HepG2 (cell line): Measurements from ENCODE around the gene SLC12A3. TPM values are rescaled to one million over a fixed set of nuclear protein-coding genes. Genes with fewer than 3 reads are reported as not detected.

Experiments used
- ATF6 ChIP-seq: sonication (generic); formaldehyde crosslinking; conservative IDR thresholded peaks from 2 replicates; pipeline ENCODE4 v1.4.0; 2020; ENCODE audit warnings: missing genetic modification reagents
- BCLAF1 ChIP-seq: fragments of 450-650 bp; IDR thresholded peaks from 2 replicates; pipeline ENCODE4 v1.6.1; 2017; ENCODE audit warnings: mild to moderate bottlenecking
- DBP ChIP-seq: sonication (generic); formaldehyde crosslinking; IDR thresholded peaks from 2 replicates; pipeline ENCODE4 v1.4.0; 2020; ENCODE audit warnings: missing genetic modification reagents; ENCODE audit errors: not compliant biosample characterization
- HNF4A ChIP-seq: sonication (generic); formaldehyde crosslinking; IDR thresholded peaks from 2 replicates; pipeline ENCODE4 v1.4.0; 2020; ENCODE audit warnings: missing genetic modification reagents
- RNF219 ChIP-seq: sonication (generic); formaldehyde crosslinking; IDR thresholded peaks from 2 replicates; pipeline ENCODE4 v1.5.0; 2020; ENCODE audit warnings: mild to moderate bottlenecking, missing genetic modification reagents
- SATB2 ChIP-seq: sonication (generic); formaldehyde crosslinking; IDR thresholded peaks from 2 replicates; pipeline ENCODE4 v1.5.0; 2020; ENCODE audit warnings: missing genetic modification reagents
- SIN3B ChIP-seq: fragments of 150-350 bp; IDR thresholded peaks from 2 replicates; pipeline ENCODE4 v1.6.1; 2014; ENCODE audit warnings: low read length
- ZNF318 ChIP-seq: sonication (generic); formaldehyde crosslinking; IDR thresholded peaks from 2 replicates; pipeline ENCODE4 v1.4.0; 2020; ENCODE audit warnings: mild to moderate bottlenecking, missing genetic modification reagents
- ZNF747 ChIP-seq: sonication (generic); formaldehyde crosslinking; IDR thresholded peaks from 2 replicates; pipeline ENCODE4 v1.8.1; 2023; ENCODE audit warnings: missing genetic modification reagents, mild to moderate bottlenecking, borderline replicate concordance
- ZSCAN31 ChIP-seq: sonication (generic); formaldehyde crosslinking; IDR thresholded peaks from 2 replicates; pipeline ENCODE4 v1.5.0; 2020; ENCODE audit warnings: low read depth, mild to moderate bottlenecking, missing genetic modification reagents
- polyA plus RNA-seq, 8 experiments: library from polyadenylated mRNA; depleted of rRNA in 3 of 8; stranded (reverse) in 7 of 8; unstranded in 1 of 8; fragments of >200 nt; fragmentation: Illumina TruSeq in 4 of 8; extraction: Trizol in 4 of 8; gene quantifications; 2 replicates each; pipeline versions ENCODE4 v1.2.1 to v1.2.3, GENCODE V29; 2011 to 2016; ENCODE audit warnings: low read depth in 4 of 8, missing spikeins in 1 of 8, mixed read lengths in 1 of 8; ENCODE audit not compliant: insufficient read depth in 1 of 8
- total RNA-seq, 5 experiments: library from RNA; depleted of rRNA; stranded (reverse); fragments of >200 nt; fragmentation: Illumina TruSeq; extraction: Trizol; gene quantifications; 2 replicates each; pipeline ENCODE4 v1.2.3, GENCODE V29; 2016; ENCODE audit warnings: low read depth in 1 of 5

The SLC12A3 gene
- total and polyA plus RNA-seq, 2 of the 13 experiments (the other 11 are each of a cell fraction or from before 2014, with no cell fraction given): 6.2 TPM; not detected in 1

- TF ChIP-seq ZNF747 (CRISPR knock-in tag) (peak; percentile 95), ZNF318 (CRISPR knock-in tag) (no peak; the same call in 1 of the 2 replicates), DBP (CRISPR knock-in tag) (peak; percentile 4), SIN3B (no peak; the same call in 1 of the 2 replicates), HNF4A (CRISPR knock-in tag) (no peak; the same call in 1 of the 2 replicates), SATB2 (CRISPR knock-in tag) (peak; percentile 85), BCLAF1 (no peak), ZSCAN31 (CRISPR knock-in tag) (peak; percentile 98), ATF6 (CRISPR knock-in tag) (0 out of 2 replicates have a peak, but pooled peaks have one; percentile 75), RNF219 (CRISPR knock-in tag) (peak; percentile 96)
Observed at GRCh38 chr16:56931892-56932720, 67.1 kb downstream of the SLC12A3 start, which contains the start of gene HERPUD1 (continued).
